Measurements from ENCODE around the gene ARMC5. TPM values are rescaled to one million over a fixed set of nuclear protein-coding genes. Genes with fewer than 3 reads are reported as not detected.

ARMC5 gene
- total and polyA plus RNA-seq, 9 of the 15 experiments (the other 6 are each of a cell fraction or from before 2014, with no cell fraction given): 0.11 to 13.5 (median 2.1) TPM

DNA sequence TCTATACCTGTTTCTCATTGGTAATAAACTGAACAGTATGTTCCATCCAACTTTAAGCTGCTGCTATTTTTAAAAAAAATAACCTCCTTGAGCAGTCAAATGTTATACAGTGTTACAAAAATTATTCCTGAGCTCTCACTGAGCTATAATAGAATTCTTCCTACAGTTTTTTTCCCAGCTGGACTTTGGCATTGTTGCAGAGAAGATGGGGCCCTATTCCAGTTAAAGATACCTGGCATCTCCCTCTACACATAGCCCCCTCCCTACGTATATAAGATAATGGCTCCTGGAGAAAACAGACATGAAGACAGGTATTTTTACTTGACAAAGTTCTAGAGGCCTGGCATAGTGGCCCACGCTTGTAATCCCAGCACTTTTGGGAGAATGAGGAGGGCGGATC lies 29.5 kb upstream of the ARMC5 start:
- Histone ChIP-seq H3K4me3 (no peak overlapping the region), H3K9me3 (replicated peaks; ENCODE audit: control insufficient read depth, insufficient read depth, low read depth, low read length) (no peaks in the 10 kb centered on the region), H3K4me1 (replicated peaks in 1 of 2; ENCODE audit: control insufficient read depth in 2 of 2, insufficient read depth in 2 of 2, low read length in 2 of 2) (peaks cover 0 to 10% of the 10 kb centered on the region in 2 experiments; a peak in 2 of 5 replicates), H3K79me2 (ENCODE audit: control insufficient read depth, insufficient read depth, low read length) (no peaks in the 10 kb centered on the region), H4K20me1 (replicated peaks; ENCODE audit: control insufficient read depth, insufficient read depth, low read length) (no peaks in the 10 kb centered on the region), H2AFZ (ENCODE audit: low read depth, low read length) (no peak overlapping the region), H3K9ac (ENCODE audit: insufficient read depth in 1 of 2, low read depth in 2 of 2, low read length in 2 of 2) (no peak overlapping the region), H3K4me2 (ENCODE audit: insufficient read depth, low read length) (no peak overlapping the region), H3K9me1 (ENCODE audit: control insufficient read depth, insufficient read depth, low read length) (no peaks in the 10 kb centered on the region), H3K36me3 (ENCODE audit: control insufficient read depth, insufficient read depth, low read length) (no peaks in the 10 kb centered on the region), H3K27ac (ENCODE audit: extremely low read depth, low read depth, low read length) (no peak overlapping the region), H3K27me3 (ENCODE audit: control insufficient read depth in 2 of 2, insufficient read depth in 2 of 2, low read length in 2 of 2) (peaks cover under 1 to 5% of the 10 kb centered on the region in 2 experiments; a peak in 4 of 5 replicates)
- DNase-seq (ENCODE audit: extremely low read depth in 1 of 4, low spot score in 3 of 4) (no peak), ATAC-seq (no peak), FAIRE-seq (no peak)
- ChIA-PET POLR2A (no interaction called here), CTCF (ENCODE audit: low intra/inter-chr PET ratio) (no interaction called here)
- intact Hi-C loops (cut with micrococcal nuclease) (no loop called here), in situ Hi-C loops (cut with MboI) (loop anchor here (25.0 kb wide), 1 partner anchor 442 kb away; the partner anchor contains the start of gene HSD3B7)
- no TSS peak for BruUV-seq (replicated peaks)
- WGBS (ENCODE audit: insufficient coverage, low coverage, missing lambda C conversion rate): 3% methylated on average over 3 of the region's 3 CpGs
- no peak for TF ChIP-seq PHB (CRISPR knock-in tag; IDR thresholded peaks at IDR 0.05)
- TF ChIP-seq CREB1 (IDR thresholded peaks at IDR 0.05): no peak
- TF ChIP-seq CREB1 (CRISPR knock-in tag; IDR thresholded peaks at IDR 0.05): no peak
- no peak for TF ChIP-seq NR2F6 (CRISPR knock-in tag; IDR thresholded peaks at IDR 0.05)
- TF ChIP-seq CBX2 (IDR thresholded peaks at IDR 0.05; ENCODE audit: insufficient read depth, low read length, poor library complexity, severe bottlenecking): no peak
- no peak for TF ChIP-seq TSC22D4 (tag; IDR thresholded peaks at IDR 0.05)
- TF ChIP-seq CEBPG (CRISPR knock-in tag; IDR thresholded peaks at IDR 0.05): no peak
- no peak for TF ChIP-seq CEBPG (tag; conservative IDR thresholded peaks at IDR 0.05 in 1 of 2, IDR thresholded peaks at IDR 0.05 in 1 of 2)
- TF ChIP-seq HNRNPUL1 (IDR thresholded peaks at IDR 0.05; ENCODE audit: low read length): no peak
- no peak for TF ChIP-seq CREBBP (IDR thresholded peaks at IDR 0.05; ENCODE audit: low read depth, low read length)
- TF ChIP-seq ARNT (IDR thresholded peaks at IDR 0.05): no peak
- TF ChIP-seq FOXM1 (IDR thresholded peaks at IDR 0.05; ENCODE audit: low read depth): no peak
- TF ChIP-seq FOXM1 (CRISPR knock-in tag; IDR thresholded peaks at IDR 0.05; ENCODE audit: low read depth): no peak
- TF ChIP-seq FOSL1 (tag; conservative IDR thresholded peaks at IDR 0.05): no peak
- TF ChIP-seq CHCHD3 (CRISPR knock-in tag; IDR thresholded peaks at IDR 0.05): no peak
